A673 (cell line): Measurements from ENCODE around the gene ARHGAP6.

Source experiments
- CTCF ChIP-seq: fragments of 300-800, 200-600 bp; sonication (generic); conservative IDR thresholded peaks from 2 replicates; pipeline ENCODE4 v1.5.1; 2017; ENCODE audit warnings: low read depth, mild to moderate bottlenecking, antibody characterized with exemption, low read length, moderate library complexity, mixed read lengths
- EZH2 ChIP-seq: fragments of 200-600 bp; sonication (generic); IDR thresholded peaks from 2 replicates; pipeline ENCODE4 v1.6.1; 2017; ENCODE audit warnings: borderline replicate concordance, low read depth, mild to moderate bottlenecking, mixed read lengths, antibody characterized with exemption, low read length; ENCODE audit not compliant: poor library complexity, severe bottlenecking

- TF ChIP-seq CTCF (no peak), EZH2 (no peak)
Observed at GRCh38 chrX:11474576-11474975, 191.1 kb downstream of the ARHGAP6 start.
